IPS-18c (cell line): ENCODE data around the gene ARL6IP6.
A peak's percentile ranks its signal among the peaks of the same experiment; 100 is the strongest.
"Not testable (repeated sequence)": the region's sequence is repeated elsewhere in the genome, so short reads cannot be mapped to it uniquely, and the experiment has no call there.

Experiments
- H3K4me3 ChIP-seq: 2 replicates; pipeline ENCODE4 v1.7.0; 2013; ENCODE audit warnings: low read depth, mild to moderate bottlenecking, low read length, moderate library complexity; ENCODE audit not compliant: insufficient read depth
- H3K9me3 ChIP-seq: one replicate; pipeline ENCODE4 v1.6.1; 2013; ENCODE audit warnings: mild to moderate bottlenecking, low read length, moderate library complexity; ENCODE audit not compliant: control insufficient read depth, insufficient read depth

The ARL6IP6 gene

GRCh38 chr2:152717228-152718075, 968 bp upstream of the ARL6IP6 start, which contains the start of gene PRPF40A:
Gene PRPF40A, minus strand, starts transcription at chr2:152717461. Its CDS starts 22 bp downstream, at chr2:152717439.
- peak within 1 kb of the TSS; percentile 95 for H3K4me3 ChIP-seq
- H3K9me3 ChIP-seq = no peaks in the 10 kb centered on the region

DNA sequence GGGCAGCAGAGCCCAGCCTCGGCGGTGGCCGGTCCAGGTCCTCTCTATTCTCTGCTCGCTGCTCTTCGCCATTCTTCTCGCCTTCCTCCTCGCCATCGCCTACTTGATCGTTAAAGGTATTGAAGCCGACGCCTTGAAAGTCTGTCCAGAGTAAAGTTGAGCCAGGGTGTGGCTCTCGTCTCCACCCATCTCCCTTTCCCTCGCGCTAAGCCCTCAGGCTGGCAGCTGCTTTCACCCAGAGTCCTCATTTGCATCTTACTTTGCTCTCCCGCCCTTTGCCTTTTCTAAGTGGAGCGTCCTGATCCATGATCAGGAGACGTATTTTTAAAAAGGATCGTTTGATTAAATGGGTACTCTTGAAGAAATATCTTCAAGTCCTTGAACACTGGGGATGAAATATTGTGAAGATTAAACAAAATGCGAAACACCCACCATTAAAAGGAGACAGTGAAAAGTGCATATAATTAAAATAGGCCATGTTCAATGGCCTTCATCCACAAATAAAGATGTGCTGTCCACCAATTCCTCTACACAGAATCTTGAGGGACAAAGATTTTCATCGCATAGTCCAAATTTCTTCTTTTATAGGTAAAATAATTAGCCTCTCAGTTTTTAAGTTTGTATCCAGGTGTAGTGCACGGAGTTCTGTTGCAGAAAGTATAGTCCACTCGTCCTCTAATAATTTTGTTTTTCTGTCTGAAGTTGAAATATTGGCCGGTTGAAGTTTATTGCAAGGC, 657 bp downstream of the ARL6IP6 start:
- Histone ChIP-seq H3K9me3 (no peaks in the 10 kb centered on the region), H3K4me3 (peak overlapping the region; percentile 95)

GRCh38 chr2:152720794-152721193, 2.4 kb downstream of the ARL6IP6 start:
- Histone ChIP-seq H3K4me3 (no peak overlapping the region), H3K9me3 (no peaks in the 10 kb centered on the region)

DNA sequence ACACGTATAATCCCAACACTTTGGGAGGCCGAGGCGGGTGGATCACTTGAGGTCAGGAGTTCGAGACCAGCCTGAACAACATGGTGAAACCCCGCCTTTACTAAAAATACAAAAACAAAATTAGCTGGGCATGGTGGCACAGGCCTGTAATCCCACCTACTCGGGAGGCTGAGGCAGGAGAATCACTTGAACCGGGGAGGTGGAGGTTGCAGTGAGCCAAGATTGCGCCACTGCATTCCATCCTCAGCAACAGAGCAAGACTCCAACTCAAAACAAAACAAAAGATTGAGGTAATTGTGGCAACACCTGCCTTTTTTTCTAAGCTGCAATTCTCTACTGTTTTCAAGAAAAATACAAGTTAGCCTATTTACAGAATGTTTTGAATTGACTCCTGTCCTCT, 4.2 kb downstream of the ARL6IP6 start:
- not testable (repeated sequence) for H3K4me3 ChIP-seq, H3K9me3 ChIP-seq

DNA sequence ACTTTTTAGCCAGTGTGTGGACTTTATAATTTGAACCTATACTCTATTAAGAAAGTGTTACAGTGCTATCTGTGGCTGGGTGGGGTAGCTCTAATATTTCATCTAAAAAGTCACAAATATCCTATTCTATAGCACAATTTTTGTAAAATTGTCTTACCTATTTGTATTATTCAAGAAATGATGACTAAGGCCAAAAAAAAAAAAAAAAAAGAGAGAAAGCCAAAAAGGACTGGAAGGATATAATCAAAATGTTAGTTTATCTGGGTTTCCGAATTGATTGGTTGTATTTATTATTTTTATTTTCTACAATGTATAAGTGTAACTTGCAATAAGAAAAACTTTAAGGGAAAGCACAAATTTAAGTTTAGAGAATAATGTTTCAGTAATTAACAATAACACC, 5.5 kb downstream of the ARL6IP6 start:
- no peaks in the 10 kb centered on the region for H3K9me3 ChIP-seq
- H3K4me3 ChIP-seq = no peak overlapping the region

DNA sequence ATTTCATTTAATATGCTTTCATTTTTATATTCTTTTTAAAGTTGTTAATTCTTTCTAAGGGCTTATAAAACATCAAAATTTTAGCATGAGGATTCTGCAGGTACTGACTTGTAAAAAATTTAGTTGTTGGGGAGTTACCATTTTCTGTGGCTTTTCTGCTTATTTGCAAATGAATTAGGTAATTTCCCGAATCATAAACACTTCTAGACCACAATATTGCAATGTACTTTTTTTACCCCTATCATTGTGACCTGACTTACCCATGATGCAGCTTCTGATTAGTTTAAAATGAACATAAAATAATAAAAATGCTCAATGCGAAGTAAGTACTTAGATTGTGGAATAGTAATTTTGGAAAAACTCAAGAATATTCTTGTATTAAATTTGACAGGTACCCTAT, 11.4 kb downstream of the ARL6IP6 start:
- H3K9me3 ChIP-seq = no peaks in the 10 kb centered on the region
- no peak overlapping the region for H3K4me3 ChIP-seq

- no peak overlapping the region for H3K4me3 ChIP-seq
- H3K9me3 ChIP-seq = no peaks in the 10 kb centered on the region
These were observed 12.3 kb downstream of the ARL6IP6 start for GRCh38 chr2:152730591-152731333.

DNA sequence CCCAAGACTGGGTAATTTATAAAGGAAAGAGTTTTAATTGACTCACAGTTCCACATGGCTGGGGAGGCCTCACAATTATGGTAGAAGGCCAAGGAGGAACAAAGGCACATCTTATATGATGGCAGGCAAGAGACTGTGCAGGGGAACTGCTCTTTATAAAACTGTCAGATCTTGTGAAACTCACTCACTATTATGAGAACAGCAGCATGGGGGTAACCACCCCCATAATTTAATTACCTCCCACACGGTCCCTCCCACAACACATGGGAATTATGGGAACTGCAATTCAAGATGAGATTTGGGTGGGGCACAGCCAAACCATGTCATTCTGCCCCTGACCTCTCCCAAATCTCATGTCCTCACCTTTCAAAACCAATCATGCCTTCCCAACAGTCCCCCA, 19.1 kb downstream of the ARL6IP6 start:
- not testable (repeated sequence) for H3K9me3 ChIP-seq, H3K4me3 ChIP-seq

DNA sequence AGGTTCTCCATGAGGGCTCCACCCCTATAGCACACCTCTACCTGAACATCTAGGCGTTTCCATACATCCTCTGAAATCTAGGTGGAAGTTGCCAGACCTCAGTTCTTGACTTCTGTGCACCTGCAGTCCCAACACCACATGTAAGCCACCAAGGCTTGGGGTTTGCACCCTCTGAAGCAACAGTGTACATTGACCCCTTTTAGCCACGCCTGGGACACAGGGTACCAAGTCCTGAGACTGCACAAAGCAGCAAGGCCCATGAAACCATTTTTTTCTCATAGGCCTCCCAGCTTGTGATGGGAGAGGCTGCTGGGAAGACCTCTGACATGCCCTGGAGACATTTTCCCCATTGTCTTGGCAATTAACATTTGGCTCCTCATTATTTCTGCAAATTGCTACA, 20.0 kb downstream of the ARL6IP6 start:
- Histone ChIP-seq H3K4me3 (no peak overlapping the region), H3K9me3 (no peaks in the 10 kb centered on the region)

- not testable (repeated sequence) for H3K4me3 ChIP-seq, H3K9me3 ChIP-seq
These were observed 21.3 kb downstream of the ARL6IP6 start for GRCh38 chr2:152739705-152740104.

DNA sequence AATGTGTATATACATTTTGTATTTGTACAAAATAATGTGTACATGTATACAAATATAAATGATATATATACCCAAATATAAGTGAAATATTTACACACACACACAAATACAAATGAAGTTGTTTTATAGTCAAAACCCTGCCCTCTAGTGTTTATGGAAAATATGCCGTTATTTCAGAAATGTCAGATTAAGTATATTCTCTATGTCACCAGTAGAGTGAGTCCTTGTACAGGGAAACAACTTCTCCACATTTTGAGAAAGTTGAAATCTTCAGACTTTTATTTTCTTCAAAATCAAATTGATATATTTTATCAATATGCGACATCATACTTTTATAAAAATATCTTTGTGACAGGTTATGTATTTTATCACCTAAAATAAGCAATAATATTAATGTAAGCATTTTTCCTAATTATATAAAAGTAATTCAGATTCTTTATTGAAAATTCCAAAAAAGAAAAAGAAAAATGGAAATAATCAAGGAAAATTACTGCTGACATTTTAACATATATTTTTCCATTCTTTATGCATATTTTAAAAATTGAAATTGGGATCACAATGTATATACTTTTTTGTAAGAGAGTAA, 22.4 kb downstream of the ARL6IP6 start:
- Histone ChIP-seq H3K9me3 (no peaks in the 10 kb centered on the region), H3K4me3 (no peak overlapping the region)

DNA sequence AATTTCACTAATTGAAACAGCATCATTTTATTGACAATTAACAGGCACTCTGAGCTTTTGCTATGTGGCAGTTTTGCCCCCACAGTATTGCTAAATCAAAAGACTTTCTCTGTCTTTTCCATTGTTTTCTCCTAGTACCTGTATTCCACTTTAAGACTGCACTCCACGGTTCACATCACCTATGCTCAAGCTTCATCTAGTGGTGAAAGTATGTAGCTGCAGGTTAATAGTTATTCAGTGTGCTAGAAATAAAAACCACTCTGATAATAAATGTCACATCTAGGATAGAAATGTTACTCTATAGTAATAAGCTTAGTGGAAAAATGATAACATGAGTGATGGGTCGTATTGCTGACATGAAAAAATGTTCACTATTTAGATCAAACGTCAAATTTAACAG, 24.6 kb downstream of the ARL6IP6 start:
- Histone ChIP-seq H3K4me3 (no peak overlapping the region), H3K9me3 (no peaks in the 10 kb centered on the region)

GRCh38 chr2:152747751-152748150, 29.3 kb downstream of the ARL6IP6 start:
- not testable (repeated sequence) for H3K4me3 ChIP-seq, H3K9me3 ChIP-seq

DNA sequence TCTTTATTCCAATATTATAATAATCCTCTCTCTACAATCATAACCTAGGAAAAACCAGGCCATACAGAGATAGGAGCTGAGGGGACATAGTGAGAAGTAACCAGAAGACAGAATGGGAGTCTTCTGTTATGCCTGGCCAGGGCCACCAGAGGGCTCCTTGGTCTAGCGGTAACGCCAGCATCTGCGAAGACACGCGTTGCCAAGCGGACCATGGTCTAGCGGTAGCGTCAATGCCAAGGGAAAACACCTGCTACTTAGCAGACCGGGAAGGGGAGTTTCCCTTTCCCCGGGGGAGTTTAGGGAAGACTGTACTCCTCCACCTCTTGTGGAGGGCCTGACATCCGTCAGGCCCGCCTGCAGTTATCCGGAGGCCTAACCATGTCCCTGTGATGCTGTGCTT, 36.6 kb downstream of the ARL6IP6 start:
- Histone ChIP-seq H3K9me3 (no peaks in the 10 kb centered on the region), H3K4me3 (no peak overlapping the region)

- no peaks in the 10 kb centered on the region for H3K9me3 ChIP-seq
- H3K4me3 ChIP-seq = no peak overlapping the region
These were observed 41.1 kb downstream of the ARL6IP6 start for GRCh38 chr2:152759290-152760072.

- Histone ChIP-seq H3K4me3 (no peak overlapping the region), H3K9me3 (no peaks in the 10 kb centered on the region)
These were observed 42.8 kb downstream of the ARL6IP6 start for GRCh38 chr2:152761214-152761613.

- H3K4me3 ChIP-seq = no peak overlapping the region
- no peaks in the 10 kb centered on the region for H3K9me3 ChIP-seq
These were observed 43.8 kb downstream of the ARL6IP6 start for GRCh38 chr2:152762202-152762601.
